Myocyte (in vitro differentiated cells): ENCODE data around the gene AP3B1. TPM values are rescaled to one million over a fixed set of nuclear protein-coding genes. Genes with fewer than 3 reads are reported as not detected.

ENCODE experiments used
- DNase-seq: peaks from one replicate; pipeline ENCODE4 v3.0.0-alpha.2; 2012; ENCODE audit warnings: low read depth
- total RNA-seq: library from RNA; depleted of rRNA; stranded (reverse); fragments of >200 nt; gene quantifications from 2 replicates; pipeline ENCODE4 v1.2.3, GENCODE V29; 2014

AP3B1 gene
- total RNA-seq, 1 donor from 2014 or later = 50.0 TPM

- no peak for DNase-seq
These were observed 310.9 kb downstream of the AP3B1 start for GRCh38 chr5:77983482-77984199.

GRCh38 chr5:77981820-77982219 lies 312.7 kb downstream of the AP3B1 start:
- DNase-seq = no peak

- DNase-seq = no peak
These were observed 319.9 kb downstream of the AP3B1 start for GRCh38 chr5:77974576-77974975.

- DNase-seq = no peak
These were observed 321.3 kb downstream of the AP3B1 start for GRCh38 chr5:77973253-77973609.

GRCh38 chr5:77972469-77973252 lies 321.8 kb downstream of the AP3B1 start:
- DNase-seq = no peak

- DNase-seq = no peak
These were observed 322.6 kb downstream of the AP3B1 start for GRCh38 chr5:77971776-77972468.

- no peak for DNase-seq
These were observed 323.6 kb downstream of the AP3B1 start for GRCh38 chr5:77970891-77971290.

- no peak for DNase-seq
These were observed 330.7 kb downstream of the AP3B1 start for GRCh38 chr5:77963795-77964194.

GRCh38 chr5:77960863-77961396 lies 333.6 kb downstream of the AP3B1 start:
- DNase-seq = no peak

- no peak for DNase-seq
These were observed 334.2 kb downstream of the AP3B1 start for GRCh38 chr5:77960305-77960704.

GRCh38 chr5:77958642-77959330 lies 335.7 kb downstream of the AP3B1 start:
- DNase-seq = no peak

- no peak for DNase-seq
These were observed 336.5 kb downstream of the AP3B1 start for GRCh38 chr5:77957931-77958521.

- no peak for DNase-seq
These were observed 337.0 kb downstream of the AP3B1 start for GRCh38 chr5:77957516-77957915.

GRCh38 chr5:77957081-77957480 lies 337.4 kb downstream of the AP3B1 start:
- DNase-seq = no peak

- no peak for DNase-seq
These were observed 338.9 kb downstream of the AP3B1 start for GRCh38 chr5:77955577-77955976.

GRCh38 chr5:77953374-77953773 lies 341.1 kb downstream of the AP3B1 start:
- no peak for DNase-seq

- DNase-seq = no peak
These were observed 341.8 kb downstream of the AP3B1 start for GRCh38 chr5:77952636-77953212.
